Measurements from ENCODE around the gene KRTAP23-1.

Gene KRTAP23-1

DNA sequence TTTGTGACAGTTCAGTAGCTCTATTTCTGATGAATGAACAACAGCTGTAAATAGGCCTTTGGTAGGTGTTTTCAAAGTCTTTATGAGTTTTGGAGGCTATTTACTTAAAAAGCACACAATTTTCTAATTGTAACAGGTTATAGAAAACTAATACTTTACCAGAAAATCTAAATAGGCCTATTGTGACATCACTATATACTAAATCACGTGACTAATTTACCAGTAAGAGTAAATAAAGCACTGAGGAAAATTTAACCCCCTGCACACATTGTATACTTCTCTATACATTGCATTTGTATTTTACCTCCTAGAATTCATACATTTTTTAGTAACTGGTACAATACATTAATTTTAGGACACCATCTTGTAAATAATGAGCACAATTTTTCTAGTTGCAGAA lies 43.3 kb downstream of the KRTAP23-1 start:
- no peak for DNase-seq
